ENCODE results near the gene TPSB2.

Gene TPSB2

DNA sequence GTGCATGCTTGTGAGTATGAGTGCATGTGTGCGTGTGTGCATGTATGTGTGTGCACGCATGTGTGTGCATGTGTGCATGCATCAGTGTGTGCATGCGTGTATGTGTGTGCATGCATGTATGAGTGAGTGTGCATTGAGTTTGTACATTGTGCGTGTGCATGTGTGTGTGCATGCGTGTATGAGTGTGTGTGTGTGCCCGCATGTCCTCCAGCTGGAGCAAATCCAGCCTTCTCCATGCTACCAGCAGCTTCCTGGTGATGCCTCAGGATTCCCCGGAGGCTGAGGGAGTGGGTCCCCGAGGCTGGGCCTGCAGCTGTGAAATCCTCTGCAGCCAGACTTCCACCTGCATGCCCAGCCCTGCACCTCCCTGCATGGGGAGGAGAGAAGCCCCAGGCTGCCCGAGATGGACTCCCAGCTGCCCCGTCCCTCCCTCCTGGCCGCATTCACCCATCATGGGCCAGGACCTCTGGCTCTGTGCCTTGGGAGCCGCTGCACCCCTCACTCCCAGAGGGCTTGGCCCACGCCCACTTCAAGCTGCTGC lies 35.2 kb upstream of the TPSB2 start:
- H3K4me1 ChIP-seq: peaks cover 4% of the 10 kb centered on the region
- peak overlapping the region; percentile 21 for H2AFZ ChIP-seq
- H3K9ac ChIP-seq: no peak overlapping the region
- no peaks in the 10 kb centered on the region for H3K36me3 ChIP-seq (ENCODE audit: control insufficient read depth, insufficient read depth, low read length)
- no peak overlapping the region for H3K4me3 ChIP-seq (ENCODE audit: low read depth, low read length)
- no peak for TF ChIP-seq CTCF (IDR thresholded peaks at IDR 0.05)
- no peak overlapping the region for H3K27ac ChIP-seq
- H3K4me2 ChIP-seq (ENCODE audit: low read length): no peak overlapping the region
- H3K9me3 ChIP-seq (ENCODE audit: control insufficient read depth, low read length): no peaks in the 10 kb centered on the region
- no peaks in the 10 kb centered on the region for H3K79me2 ChIP-seq
- H3K27me3 ChIP-seq (ENCODE audit: control insufficient read depth, insufficient read depth, low read length): peaks cover 6% of the 10 kb centered on the region

GRCh38 chr16:1264345-1265089 lies 34.5 kb upstream of the TPSB2 start:
- H3K4me2 ChIP-seq (ENCODE audit: low read length): no peak overlapping the region
- H2AFZ ChIP-seq: no peak overlapping the region
- no peaks in the 10 kb centered on the region for H3K36me3 ChIP-seq (ENCODE audit: control insufficient read depth, insufficient read depth, low read length)
- no peak overlapping the region for H3K9ac ChIP-seq
- H3K4me3 ChIP-seq (ENCODE audit: low read depth, low read length): no peak overlapping the region
- no peak overlapping the region for H3K27ac ChIP-seq
- H3K4me1 ChIP-seq: peaks cover 4% of the 10 kb centered on the region
- no peaks in the 10 kb centered on the region for H3K79me2 ChIP-seq
- no peak for TF ChIP-seq CTCF (IDR thresholded peaks at IDR 0.05)
- H3K27me3 ChIP-seq (ENCODE audit: control insufficient read depth, insufficient read depth, low read length): peaks cover 6% of the 10 kb centered on the region
- H3K9me3 ChIP-seq (ENCODE audit: control insufficient read depth, low read length): no peaks in the 10 kb centered on the region

DNA sequence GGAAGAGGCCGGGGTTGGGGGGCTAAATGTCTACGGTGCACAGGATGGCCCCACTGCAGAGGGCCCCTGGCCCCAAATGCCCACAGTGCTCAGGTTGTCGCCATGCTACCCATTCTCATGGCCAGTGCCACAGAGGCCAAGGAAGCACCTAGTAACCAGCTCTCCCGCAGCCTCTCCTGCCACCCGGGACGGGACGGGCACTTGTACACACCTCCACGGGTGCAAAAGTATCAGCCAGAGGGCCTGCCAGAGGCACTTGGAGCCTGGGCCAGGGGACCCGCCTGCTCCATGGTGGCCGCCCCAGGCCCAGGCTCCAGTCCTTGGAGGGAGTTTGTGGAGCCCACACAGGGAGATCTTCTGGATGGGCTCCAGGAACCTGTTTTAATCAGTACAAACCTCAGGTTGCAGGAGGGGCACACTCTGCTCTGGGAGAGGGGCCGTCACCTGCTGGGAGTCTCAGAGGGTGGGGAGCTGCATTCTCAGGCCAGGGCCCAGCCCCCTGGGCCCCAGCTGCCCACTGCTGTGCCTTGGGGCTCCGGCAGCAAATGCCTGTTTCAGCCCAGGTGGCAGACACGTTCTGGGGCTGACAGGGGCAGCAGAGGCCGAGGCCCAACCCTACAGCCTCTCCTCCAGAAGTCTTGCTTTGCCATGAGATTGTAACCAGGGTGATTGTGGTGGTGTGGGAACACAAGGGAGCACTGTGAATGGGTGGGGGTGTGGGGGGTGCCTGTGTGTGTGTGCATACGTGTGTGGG lies 33.8 kb upstream of the TPSB2 start:
- Histone ChIP-seq H3K36me3 (ENCODE audit: control insufficient read depth, insufficient read depth, low read length) (no peaks in the 10 kb centered on the region), H3K27ac (no peak overlapping the region), H3K9me3 (ENCODE audit: control insufficient read depth, low read length) (no peaks in the 10 kb centered on the region), H3K4me2 (ENCODE audit: low read length) (no peak overlapping the region), H3K27me3 (ENCODE audit: control insufficient read depth, insufficient read depth, low read length) (peaks cover 6% of the 10 kb centered on the region), H3K79me2 (no peaks in the 10 kb centered on the region), H3K4me3 (ENCODE audit: low read depth, low read length) (no peak overlapping the region), H3K4me1 (peaks cover 4% of the 10 kb centered on the region), H3K9ac (no peak overlapping the region), H2AFZ (no peak overlapping the region)
- TF ChIP-seq CTCF (IDR thresholded peaks at IDR 0.05): no peak

GRCh38 chr16:1262846-1263221 lies 32.9 kb upstream of the TPSB2 start:
- Histone ChIP-seq H3K36me3 (ENCODE audit: control insufficient read depth, insufficient read depth, low read length) (no peaks in the 10 kb centered on the region), H3K4me2 (ENCODE audit: low read length) (no peak overlapping the region), H3K27me3 (ENCODE audit: control insufficient read depth, insufficient read depth, low read length) (peaks cover 6% of the 10 kb centered on the region), H2AFZ (no peak overlapping the region), H3K9me3 (ENCODE audit: control insufficient read depth, low read length) (no peaks in the 10 kb centered on the region), H3K9ac (no peak overlapping the region), H3K4me3 (ENCODE audit: low read depth, low read length) (no peak overlapping the region), H3K4me1 (peaks cover 4% of the 10 kb centered on the region), H3K27ac (no peak overlapping the region), H3K79me2 (no peaks in the 10 kb centered on the region)
- no peak for TF ChIP-seq CTCF (IDR thresholded peaks at IDR 0.05)

Data from parathyroid adenoma (tissue), 2 donors.